Stomach smooth muscle (tissue), 2 donors: ENCODE data around the gene MGAT4A.

Experiments
- H3K27ac ChIP-seq: one replicate; pipeline ENCODE4 v1.7.0; 2013; ENCODE audit warnings: mild to moderate bottlenecking, low read length, inconsistent platforms
- H3K27me3 ChIP-seq, 2 donors: one replicate each; pipeline ENCODE4 v1.7.0; 2013; ENCODE audit warnings: low read length in 2 of 2; ENCODE audit not compliant: insufficient read depth in 2 of 2, control insufficient read depth in 1 of 2
- H3K36me3 ChIP-seq, 2 donors: one replicate each; pipeline ENCODE4 v1.7.0; 2013; ENCODE audit warnings: low read length in 2 of 2; ENCODE audit not compliant: control insufficient read depth in 2 of 2, insufficient read depth in 2 of 2
- H3K4me1 ChIP-seq: one replicate; pipeline ENCODE4 v1.7.0; 2013; ENCODE audit warnings: low read length; ENCODE audit not compliant: control insufficient read depth, insufficient read depth
- H3K4me3 ChIP-seq, 2 donors: one replicate each; pipeline ENCODE4 v1.7.0; 2013; ENCODE audit warnings: low read length in 2 of 2
- H3K9ac ChIP-seq, 2 donors: one replicate each; pipeline ENCODE4 v1.7.0; 2013; ENCODE audit warnings: low read length in 2 of 2, mild to moderate bottlenecking in 1 of 2
- H3K9me3 ChIP-seq, 2 donors: one replicate each; pipeline ENCODE4 v1.7.0; 2013; ENCODE audit warnings: low read length in 2 of 2; ENCODE audit not compliant: control insufficient read depth in 2 of 2
- donor health status: healthy.
- donor health status: Pancreatic carcinoma.

Gene MGAT4A

GRCh38 chr2:98571121-98571701 lies 159.7 kb downstream of the MGAT4A start:
- Histone ChIP-seq H3K36me3 (peaks cover 35 to 62% of the 10 kb centered on the region in 2 donors), H3K9ac (no peak overlapping the region), H3K27ac (no peak overlapping the region), H3K27me3 (no peaks in the 10 kb centered on the region), H3K9me3 (no peaks in the 10 kb centered on the region), H3K4me3 (no peak overlapping the region), H3K4me1 (no peaks in the 10 kb centered on the region)

GRCh38 chr2:98570356-98570755 lies 160.6 kb downstream of the MGAT4A start:
- no peaks in the 10 kb centered on the region for H3K27me3 ChIP-seq
- H3K27ac ChIP-seq = no peak overlapping the region
- H3K9ac ChIP-seq = no peak overlapping the region
- peaks cover 39 to 68% of the 10 kb centered on the region in 2 donors for H3K36me3 ChIP-seq
- H3K4me1 ChIP-seq = no peaks in the 10 kb centered on the region
- no peaks in the 10 kb centered on the region for H3K9me3 ChIP-seq
- no peak overlapping the region for H3K4me3 ChIP-seq

GRCh38 chr2:98569915-98570314 lies 161.0 kb downstream of the MGAT4A start:
- Histone ChIP-seq H3K27ac (no peak overlapping the region), H3K4me3 (no peak overlapping the region), H3K9me3 (no peaks in the 10 kb centered on the region), H3K9ac (no peak overlapping the region), H3K36me3 (peaks cover 39 to 69% of the 10 kb centered on the region in 2 donors), H3K4me1 (no peaks in the 10 kb centered on the region), H3K27me3 (no peaks in the 10 kb centered on the region)

GRCh38 chr2:98569197-98569793 lies 161.6 kb downstream of the MGAT4A start:
- Histone ChIP-seq H3K27ac (no peak overlapping the region), H3K9me3 (no peaks in the 10 kb centered on the region), H3K36me3 (peaks cover 44 to 70% of the 10 kb centered on the region in 2 donors), H3K9ac (no peak overlapping the region), H3K4me3 (no peak overlapping the region), H3K27me3 (no peaks in the 10 kb centered on the region), H3K4me1 (no peaks in the 10 kb centered on the region)
